HG02798 (cell line): Measurements from ENCODE around the gene ARHGAP1.
"Not testable (repeated sequence)": the region's sequence is repeated elsewhere in the genome, so short reads cannot be mapped to it uniquely, and the experiment has no call there.

Experiments used
- ATAC-seq: cut with Tn5 transposase; IDR thresholded peaks from one replicate; pipeline ENCODE4 v1.9.1; 2021; ENCODE audit warnings: mild to moderate bottlenecking; ENCODE audit not compliant: unreplicated experiment, poor library complexity

Gene ARHGAP1

DNA sequence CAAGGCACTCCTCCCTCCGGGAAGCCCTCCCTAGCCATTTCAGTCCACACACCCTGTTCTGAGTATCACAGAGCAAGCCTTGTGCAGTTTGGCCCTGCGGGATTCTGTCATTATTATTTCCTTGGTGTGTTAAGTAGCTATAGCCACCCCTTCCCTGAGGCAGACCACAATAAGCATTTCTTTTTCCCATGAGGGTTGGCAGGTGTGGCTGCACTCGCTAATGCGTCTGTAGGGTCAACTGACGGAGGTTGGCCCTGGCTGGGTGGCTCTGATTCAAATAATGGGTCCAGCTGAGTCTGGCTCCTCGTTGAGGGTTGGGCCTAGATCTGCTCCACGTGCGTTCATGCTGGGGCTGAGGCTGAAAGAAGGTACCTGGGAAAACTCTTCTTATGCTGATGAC lies 23.7 kb upstream of the ARHGAP1 start:
- ATAC-seq = no peak

DNA sequence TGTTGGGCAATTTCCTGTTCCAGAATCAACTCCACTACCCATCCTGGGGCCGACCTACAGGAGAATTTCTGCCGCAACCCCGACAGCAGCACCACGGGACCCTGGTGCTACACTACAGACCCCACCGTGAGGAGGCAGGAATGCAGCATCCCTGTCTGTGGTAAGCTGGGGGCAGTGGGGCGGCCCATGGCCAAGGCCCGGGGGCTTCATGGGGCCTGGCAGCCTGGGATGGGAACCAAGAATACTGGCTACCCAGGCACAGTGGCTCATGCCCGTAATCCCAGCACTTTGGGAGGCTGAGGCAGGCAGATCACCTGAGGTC lies 22.9 kb upstream of the ARHGAP1 start:
- no peak for ATAC-seq

DNA sequence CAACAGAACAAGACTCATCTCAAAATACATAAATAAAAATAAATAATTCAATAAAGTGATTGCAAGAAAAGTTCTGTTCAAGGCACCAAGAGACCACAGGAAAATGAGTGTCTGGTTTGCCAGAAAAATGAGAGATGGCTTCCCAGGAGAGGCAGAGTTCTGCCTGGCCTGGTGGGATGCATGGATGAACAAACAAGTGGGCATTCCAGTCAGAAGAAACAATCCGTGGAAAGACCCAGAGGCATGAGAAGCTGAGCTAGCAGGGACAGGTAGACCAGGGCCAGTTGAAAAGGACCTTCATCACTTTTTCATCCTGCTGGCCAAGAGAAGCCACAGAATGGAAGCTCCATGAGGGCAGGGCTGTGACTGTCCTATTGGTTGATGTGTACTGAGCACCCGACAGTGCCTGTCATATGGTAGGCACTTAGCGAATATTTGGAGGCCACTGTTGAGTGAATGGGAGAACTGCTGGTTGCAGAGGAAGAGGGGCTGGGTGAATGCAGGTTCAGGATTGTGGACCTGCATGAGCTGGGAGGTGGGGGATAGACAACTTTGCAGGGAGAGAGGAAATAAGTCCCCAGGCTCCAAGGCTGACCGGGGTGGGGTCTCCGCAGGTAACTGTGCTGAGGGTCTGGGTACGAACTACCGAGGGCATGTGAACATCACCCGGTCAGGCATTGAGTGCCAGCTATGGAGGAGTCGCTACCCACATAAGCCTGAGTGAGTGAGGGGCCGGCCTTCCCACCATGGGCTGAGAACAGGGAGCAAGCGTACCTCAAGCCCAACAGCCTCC lies 22.3 kb upstream of the ARHGAP1 start:
- no peak for ATAC-seq

DNA sequence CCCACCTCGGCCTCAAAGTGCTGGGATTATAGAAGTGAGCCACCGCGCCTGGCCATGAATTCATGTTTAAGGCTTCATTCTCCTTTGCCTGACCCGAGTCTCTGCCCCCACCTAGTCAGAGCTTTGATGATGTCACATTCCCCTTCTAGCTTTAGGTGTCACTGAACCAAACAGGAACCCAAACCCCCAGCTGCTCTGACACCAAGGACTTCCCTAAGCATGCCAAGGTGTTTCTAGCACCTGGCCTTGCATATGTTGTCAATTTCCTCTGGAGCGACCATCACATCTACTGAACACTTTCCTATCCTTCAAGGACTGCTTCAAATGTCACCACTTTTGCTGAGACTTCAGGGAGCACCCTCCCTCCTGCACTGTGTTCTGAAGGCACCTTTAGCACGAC lies 20.9 kb upstream of the ARHGAP1 start:
- no peak for ATAC-seq

DNA sequence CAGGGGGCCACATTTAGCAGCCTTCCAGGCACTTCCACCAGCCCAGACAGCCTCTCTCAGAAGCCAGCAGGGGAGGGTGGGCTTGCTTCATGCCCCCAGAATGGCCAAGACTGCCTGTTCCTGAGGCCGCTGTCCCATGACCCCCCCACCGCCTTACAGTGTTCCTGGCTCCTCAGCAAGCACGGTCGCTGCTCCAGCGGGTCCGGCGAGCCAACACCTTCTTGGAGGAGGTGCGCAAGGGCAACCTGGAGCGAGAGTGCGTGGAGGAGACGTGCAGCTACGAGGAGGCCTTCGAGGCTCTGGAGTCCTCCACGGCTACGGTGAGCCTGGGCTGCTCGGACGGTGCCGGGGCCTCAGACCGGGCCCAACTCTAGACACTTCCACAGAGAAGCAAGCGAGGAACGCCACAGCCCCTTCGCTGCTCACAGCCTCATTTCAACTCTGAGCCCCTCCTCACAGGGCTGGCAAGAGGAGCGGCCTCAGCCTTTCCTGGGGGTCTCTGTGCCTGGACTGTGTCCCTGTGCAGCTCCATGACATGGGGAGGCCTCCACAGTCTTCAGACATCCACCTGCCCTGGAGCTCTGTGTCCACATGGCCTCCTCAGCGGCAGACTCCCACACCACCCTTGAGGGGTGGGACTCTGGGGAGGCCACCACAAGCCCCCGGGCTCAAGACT lies 19.3 kb upstream of the ARHGAP1 start:
- no peak for ATAC-seq

DNA sequence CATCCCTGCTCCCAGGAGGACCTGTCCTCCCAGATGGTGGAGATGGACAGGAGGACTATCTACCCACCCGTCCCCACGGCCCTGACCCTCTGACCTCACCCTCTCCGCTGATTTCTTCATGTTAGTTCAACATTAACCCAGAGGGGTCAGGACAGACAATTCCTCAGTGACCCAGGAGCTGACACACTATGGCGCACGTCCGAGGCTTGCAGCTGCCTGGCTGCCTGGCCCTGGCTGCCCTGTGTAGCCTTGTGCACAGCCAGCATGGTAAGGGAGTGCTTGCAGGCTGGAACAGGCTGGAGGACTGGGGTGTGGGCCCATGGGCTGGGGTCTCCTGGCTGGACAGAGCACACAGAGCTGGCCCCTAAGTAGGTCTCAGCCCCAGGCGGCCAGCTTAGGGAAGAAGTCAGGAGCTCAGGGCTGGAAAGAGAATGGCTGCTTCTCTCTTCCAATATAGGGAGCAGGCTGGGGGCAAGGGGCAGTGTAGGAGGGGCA lies 18.7 kb upstream of the ARHGAP1 start, which contains the start of gene F2:
Gene F2, plus strand, starts transcription at position 166 of the 495 bp plus-strand sequence. Its CDS starts 23 bp downstream, at position 189.
- no peak for ATAC-seq

DNA sequence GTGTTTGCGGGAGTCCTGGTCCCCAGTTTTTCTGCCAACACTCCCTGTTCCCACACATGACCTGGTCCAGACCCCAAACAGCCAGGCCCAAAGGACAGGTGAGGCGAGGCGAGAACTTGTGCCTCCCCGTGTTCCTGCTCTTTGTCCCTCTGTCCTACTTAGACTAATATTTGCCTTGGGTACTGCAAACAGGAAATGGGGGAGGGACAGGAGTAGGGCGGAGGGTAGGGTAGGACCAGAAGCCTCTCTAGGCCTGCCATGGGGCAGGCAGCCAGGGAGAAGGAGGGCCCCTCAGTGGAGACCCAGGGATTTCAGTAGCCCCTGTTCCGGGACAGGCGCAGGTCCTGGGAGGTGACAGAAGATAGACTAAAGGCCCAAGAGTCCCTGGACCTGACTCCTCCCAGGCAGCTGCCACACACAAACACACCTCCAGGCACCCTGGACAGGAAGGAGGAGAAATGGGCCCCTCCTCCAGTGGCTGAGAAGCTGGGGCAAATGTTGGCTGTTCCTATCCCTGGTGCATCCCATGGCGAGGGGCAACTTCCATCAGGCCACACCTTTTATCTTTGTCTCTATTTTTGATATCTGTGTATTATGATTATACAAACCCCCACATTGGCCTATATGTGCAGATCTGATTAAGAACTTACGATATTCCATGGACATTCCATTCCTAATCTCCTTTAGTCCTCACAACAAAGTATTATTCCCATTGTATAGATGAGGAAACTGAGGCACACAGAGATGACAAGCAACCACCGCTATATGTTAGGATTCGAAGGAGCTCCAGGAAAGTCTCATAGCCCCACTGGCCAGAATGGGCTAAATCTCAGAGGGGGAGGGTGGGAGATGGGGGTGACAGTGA lies 18.0 kb upstream of the ARHGAP1 start:
- no peak for ATAC-seq

DNA sequence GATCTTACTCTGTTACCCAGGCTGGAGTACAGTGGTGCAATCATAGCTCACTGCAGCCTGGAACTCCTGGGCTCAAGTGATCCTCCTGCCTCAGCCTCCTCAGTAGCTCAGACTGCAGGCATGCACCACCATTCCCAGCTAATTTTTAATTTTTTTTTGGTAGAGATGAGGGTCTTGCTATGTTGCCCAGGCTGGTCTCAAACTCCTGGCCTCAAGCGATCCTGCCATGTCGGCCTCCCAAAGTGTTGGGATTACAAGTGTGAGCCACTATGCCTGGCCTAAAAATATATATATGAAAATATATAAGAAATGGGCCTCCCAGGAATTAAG lies 17.4 kb upstream of the ARHGAP1 start:
- not testable (repeated sequence) for ATAC-seq

DNA sequence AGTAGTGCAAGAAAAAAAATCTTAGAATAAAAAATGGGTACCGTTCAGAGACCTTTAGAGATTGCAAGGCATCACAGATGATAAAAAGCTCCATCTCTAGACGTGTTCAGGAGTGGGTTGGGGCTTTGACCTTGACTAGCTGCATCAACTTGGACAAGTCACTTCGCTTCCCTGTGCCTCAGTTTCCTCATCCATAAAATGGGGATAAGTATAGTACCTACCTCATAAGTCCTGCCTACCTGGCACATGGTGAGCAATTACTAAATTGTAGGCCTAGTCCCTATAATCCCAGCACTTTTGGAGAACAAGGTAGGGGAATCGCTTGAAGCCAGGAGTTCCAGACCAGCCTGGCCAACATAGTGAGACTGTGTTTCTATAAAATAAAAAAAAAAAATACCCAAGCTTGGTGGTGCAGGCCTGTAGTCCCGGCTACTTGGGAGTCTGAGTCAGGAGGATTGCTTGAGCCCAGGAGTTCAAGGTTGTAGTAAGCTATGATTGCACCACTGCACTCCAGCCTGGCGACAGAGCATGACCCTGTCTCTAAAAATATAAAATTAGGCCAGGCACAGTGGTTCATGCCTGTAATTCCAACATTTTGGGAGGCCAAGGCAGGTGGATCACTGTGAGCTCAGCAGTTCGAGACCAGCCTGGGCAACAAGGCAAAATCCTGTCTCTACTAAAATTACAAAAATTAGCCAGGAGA lies 12.6 kb upstream of the ARHGAP1 start:
- ATAC-seq = no peak

DNA sequence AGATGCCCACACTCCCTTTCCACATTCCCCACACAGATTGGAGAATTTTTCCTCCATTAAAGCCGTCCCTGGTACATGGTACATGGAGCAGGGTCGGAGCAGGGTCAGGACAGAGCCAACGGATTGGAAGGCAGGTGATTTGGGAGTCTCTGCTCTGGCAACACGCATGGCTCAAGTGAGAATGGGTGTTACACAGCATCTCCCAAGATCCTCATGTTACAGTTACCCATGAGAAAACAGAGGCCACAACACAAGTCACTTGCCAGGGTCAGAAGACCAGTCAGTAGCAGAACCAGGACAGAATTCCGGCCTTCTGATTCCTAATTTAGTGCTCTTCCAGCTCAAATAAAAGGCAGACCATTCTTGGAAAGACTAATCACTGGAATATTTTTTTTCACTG lies 10.9 kb upstream of the ARHGAP1 start:
- no peak for ATAC-seq

DNA sequence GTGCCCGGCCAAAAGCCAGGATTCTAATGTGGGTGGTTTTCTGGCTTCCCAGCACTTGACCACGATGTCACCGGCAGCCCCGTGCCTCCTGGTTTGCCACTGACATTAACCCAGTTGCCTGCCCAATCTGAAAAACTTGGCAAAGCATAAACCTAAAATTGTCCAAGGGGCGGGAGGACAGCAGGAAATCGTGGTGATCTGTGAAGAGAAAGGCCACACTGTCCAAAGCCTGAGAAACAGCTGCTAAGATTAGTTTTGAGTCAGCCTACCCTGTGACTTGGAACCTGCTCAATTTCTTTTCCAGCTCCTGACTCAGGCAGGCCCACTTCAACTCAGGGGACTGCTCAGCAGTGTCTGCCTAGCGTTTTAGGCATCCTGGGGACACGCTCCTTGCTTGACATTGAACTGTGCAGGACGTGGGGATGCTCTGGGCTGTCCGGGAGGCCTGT lies 10.4 kb upstream of the ARHGAP1 start:
- no peak for ATAC-seq

DNA sequence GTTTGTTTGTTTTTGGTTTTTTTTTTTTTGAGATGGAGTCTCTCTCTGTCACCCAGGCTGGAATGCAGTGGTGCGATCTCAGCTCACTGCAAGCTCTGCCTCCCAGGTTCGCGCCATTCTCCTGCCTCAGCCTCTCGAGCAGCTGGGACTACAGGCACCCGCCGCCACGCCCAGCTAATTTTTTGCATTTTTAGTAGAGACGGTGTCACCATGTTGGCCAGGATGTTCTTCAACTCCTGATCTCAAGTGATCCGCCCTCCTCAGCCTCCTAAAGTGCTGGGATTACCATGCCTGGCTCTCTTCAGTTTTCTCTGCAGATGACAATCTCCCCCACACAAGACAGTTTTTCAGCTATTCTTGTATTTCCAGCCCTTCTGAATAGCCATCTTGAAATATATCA lies 8.9 kb upstream of the ARHGAP1 start:
- ATAC-seq = not testable (repeated sequence)

DNA sequence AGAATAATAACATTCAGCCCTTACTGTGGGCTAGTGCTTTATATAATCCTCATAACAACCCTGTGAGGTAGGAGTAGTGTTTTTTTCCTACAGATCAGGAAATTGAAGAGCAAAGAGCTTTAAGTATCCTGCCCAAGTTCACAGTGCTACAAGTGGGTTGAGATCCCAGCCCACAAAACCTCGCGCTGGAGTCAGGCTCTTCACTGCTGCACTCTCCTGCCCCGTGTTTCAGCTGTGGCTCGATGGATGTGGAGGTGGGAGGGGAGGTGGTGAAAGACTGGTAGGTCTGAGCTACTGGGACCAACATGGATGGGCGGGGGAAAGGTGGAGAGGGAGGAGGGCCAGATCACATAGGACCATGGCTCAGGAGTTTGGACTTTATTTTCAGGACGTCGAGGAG lies 6.5 kb upstream of the ARHGAP1 start:
- no peak for ATAC-seq

DNA sequence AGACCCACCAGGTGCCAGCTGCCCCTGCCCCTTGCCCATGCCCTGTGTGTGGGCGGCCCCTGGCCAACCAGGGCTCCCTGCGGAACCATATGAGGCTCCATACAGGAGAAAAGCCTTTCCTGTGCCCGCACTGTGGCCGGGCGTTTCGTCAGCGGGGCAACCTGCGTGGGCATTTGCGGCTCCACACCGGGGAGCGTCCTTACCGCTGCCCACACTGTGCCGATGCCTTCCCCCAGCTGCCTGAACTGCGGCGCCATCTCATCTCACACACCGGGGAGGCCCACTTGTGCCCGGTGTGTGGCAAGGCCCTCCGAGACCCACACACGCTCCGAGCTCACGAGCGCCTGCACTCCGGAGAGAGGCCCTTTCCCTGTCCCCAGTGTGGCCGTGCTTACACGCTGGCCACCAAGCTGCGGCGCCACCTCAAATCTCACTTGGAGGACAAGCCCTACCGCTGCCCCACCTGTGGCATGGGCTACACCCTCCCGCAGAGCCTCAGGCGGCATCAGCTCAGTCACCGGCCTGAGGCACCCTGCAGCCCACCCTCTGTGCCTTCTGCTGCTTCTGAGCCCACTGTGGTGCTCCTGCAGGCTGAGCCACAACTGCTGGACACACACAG lies 4.8 kb upstream of the ARHGAP1 start:
- ATAC-seq = no peak

DNA sequence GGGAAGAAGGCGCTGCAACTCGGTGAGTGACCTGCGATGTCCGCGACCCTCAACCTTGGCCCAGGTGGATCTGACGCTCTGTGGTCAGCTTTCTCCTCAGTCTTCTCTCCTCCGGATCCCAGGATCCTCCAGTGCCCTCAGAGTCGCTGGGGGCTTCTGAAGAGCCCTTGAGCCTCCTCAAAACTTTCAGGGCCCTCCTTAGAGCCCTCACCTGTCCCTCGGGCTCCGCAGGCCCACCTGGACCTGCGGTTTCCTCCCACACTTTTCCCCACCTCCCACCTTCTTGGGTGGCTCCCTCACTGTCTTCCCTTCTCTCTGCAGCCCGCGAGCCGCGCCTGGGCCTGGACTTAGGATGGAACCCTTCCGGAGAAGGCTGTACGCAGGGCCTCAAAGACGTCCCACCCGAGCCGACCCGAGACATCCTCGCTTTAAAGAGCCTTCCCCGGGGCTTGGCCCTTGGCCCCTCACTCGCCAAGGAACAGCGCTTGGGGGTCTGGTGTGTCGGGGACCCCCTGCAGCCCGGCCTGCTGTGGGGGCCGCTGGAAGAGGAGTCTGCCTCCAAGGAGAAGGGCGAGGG lies 747 bp upstream of the ARHGAP1 start:
- ATAC-seq = no peak

DNA sequence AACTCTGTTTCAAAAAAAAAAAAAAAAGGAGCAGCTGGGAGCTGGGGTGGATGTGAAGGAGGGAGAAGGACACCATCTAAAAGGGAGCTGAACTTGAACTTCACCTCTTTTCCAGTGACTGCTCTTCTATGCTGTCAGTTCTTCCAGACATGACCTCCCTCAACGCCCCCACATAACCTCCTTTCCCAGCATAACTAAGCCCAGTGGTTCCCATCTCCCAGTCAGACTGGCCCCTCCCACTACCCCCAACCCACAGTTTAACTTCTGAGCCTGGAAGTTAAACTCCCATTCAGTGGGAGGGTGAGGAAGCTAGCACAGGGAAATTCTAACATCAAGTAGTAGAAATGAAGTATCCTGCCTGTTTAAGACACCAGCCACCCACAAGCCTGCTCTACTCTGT lies 1.8 kb downstream of the ARHGAP1 start:
- ATAC-seq = no peak

DNA sequence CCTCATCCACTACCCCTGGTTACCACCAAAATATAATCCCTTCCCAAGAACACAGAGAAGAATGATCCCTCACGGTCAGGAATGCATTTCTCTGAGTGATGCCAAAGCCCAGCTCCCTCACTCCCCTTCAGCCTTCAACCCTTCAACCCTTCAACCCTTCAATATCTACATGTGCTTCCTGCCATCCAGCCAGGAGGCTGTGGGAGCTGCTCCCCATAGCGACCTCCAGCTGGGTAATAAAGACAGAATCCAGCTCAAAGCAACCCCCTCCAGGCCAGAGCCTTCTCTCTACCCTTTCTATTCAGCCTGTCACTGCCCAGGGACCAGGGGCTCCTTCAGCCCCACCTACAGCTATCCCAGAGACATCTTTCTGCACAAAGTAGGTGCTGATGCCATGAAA lies 2.7 kb downstream of the ARHGAP1 start:
- ATAC-seq = no peak

DNA sequence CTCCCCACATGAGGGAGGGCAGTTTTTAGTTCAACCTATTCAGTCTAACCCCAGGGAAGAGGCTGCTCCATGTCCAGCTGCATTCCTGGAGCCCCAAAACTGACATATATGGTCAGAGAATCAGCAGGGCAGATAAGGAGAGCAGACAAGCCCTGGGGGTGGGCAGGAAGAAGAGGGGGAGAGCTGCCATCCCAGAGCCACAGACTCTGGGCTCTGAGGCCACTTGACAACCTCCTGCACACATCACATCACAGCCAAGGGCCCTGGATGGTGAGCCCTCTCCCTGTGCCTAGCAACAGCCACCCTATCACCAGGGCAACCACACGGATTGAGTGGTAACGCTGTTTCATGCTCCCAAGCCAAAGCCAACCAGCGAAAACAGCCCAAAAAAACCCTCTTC lies 3.1 kb downstream of the ARHGAP1 start:
- ATAC-seq = no peak

DNA sequence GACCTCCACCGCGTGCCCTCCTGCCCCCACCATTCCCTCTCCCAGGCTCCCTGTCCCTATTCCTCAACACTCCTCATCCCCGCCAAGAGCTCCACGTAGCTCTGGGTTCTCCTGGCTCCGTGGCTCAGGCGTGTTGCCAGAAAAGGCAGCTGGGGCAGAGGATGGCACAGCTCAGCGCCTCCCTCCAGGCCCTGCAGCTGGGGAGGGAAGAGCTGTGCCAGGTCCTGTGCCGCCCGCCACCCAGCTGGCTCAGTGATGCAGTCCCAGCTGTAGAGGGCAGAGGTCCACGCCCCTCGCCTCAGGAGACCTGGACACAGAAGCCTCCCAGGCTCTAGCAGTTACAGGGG lies 4.2 kb downstream of the ARHGAP1 start:
- ATAC-seq = no peak
